Muscle layer of colon (tissue), 2 donors: ENCODE data around the gene TNN.

Source experiments
- H3K27ac ChIP-seq: one replicate; pipeline ENCODE4 v1.7.0; 2013; ENCODE audit warnings: low read depth, mild to moderate bottlenecking, low read length, moderate library complexity
- H3K27me3 ChIP-seq, 2 donors: one replicate each; pipeline ENCODE4 v1.7.0; 2013; ENCODE audit warnings: low read length in 2 of 2, mild to moderate bottlenecking in 2 of 2; ENCODE audit not compliant: insufficient read depth in 2 of 2, control insufficient read depth in 1 of 2
- H3K36me3 ChIP-seq: one replicate; pipeline ENCODE4 v1.7.0; 2013; ENCODE audit warnings: mild to moderate bottlenecking, low read length; ENCODE audit not compliant: insufficient read depth
- H3K4me1 ChIP-seq: one replicate; pipeline ENCODE4 v1.7.0; 2013; ENCODE audit warnings: mild to moderate bottlenecking, low read length; ENCODE audit not compliant: insufficient read depth
- H3K4me3 ChIP-seq, 2 donors: one replicate each; pipeline ENCODE4 v1.7.0; 2013; ENCODE audit warnings: low read length in 2 of 2, low read depth in 1 of 2, mild to moderate bottlenecking in 1 of 2, moderate library complexity in 1 of 2
- H3K9ac ChIP-seq: one replicate; pipeline ENCODE4 v1.7.0; 2013; ENCODE audit warnings: low read length
- H3K9me3 ChIP-seq: one replicate; pipeline ENCODE4 v1.7.0; 2013; ENCODE audit warnings: mild to moderate bottlenecking, low read length
- donor health status: abdominal sarcoma.
- donor health status: Adenocarcinoma of cecum.

TNN gene

GRCh38 chr1:175182201-175182746 is 114.6 kb downstream of the TNN start:
- no peak overlapping the region for H3K9ac ChIP-seq
- no peaks in the 10 kb centered on the region for H3K9me3 ChIP-seq
- no peaks in the 10 kb centered on the region for H3K27me3 ChIP-seq
- no peak overlapping the region for H3K4me3 ChIP-seq
- H3K36me3 ChIP-seq: no peaks in the 10 kb centered on the region
- H3K4me1 ChIP-seq: no peaks in the 10 kb centered on the region
- no peak overlapping the region for H3K27ac ChIP-seq

- no peaks in the 10 kb centered on the region for H3K36me3 ChIP-seq
- no peaks in the 10 kb centered on the region for H3K4me1 ChIP-seq
- H3K4me3 ChIP-seq: no peak overlapping the region
- H3K27ac ChIP-seq: no peak overlapping the region
- no peak overlapping the region for H3K9ac ChIP-seq
- no peaks in the 10 kb centered on the region for H3K9me3 ChIP-seq
- H3K27me3 ChIP-seq: no peaks in the 10 kb centered on the region
These were observed 116.0 kb downstream of the TNN start for GRCh38 chr1:175183586-175183985.

- Histone ChIP-seq H3K27ac (no peak overlapping the region), H3K4me3 (no peak overlapping the region), H3K4me1 (no peaks in the 10 kb centered on the region), H3K9ac (no peak overlapping the region), H3K27me3 (no peaks in the 10 kb centered on the region), H3K9me3 (no peaks in the 10 kb centered on the region), H3K36me3 (no peaks in the 10 kb centered on the region)
These were observed 118.3 kb downstream of the TNN start for GRCh38 chr1:175185903-175186302.

GRCh38 chr1:175186433-175187160 is 119.0 kb downstream of the TNN start:
- Histone ChIP-seq H3K4me1 (peaks cover 4% of the 10 kb centered on the region), H3K9ac (no peak overlapping the region), H3K27ac (no peak overlapping the region), H3K9me3 (no peaks in the 10 kb centered on the region), H3K27me3 (no peaks in the 10 kb centered on the region), H3K4me3 (no peak overlapping the region), H3K36me3 (no peaks in the 10 kb centered on the region)

GRCh38 chr1:175188936-175189335 is 121.3 kb downstream of the TNN start:
- Histone ChIP-seq H3K27me3 (no peaks in the 10 kb centered on the region), H3K9ac (no peak overlapping the region), H3K27ac (no peak overlapping the region), H3K4me3 (no peak overlapping the region), H3K36me3 (no peaks in the 10 kb centered on the region), H3K4me1 (peaks cover 6% of the 10 kb centered on the region), H3K9me3 (no peaks in the 10 kb centered on the region)

- H3K27me3 ChIP-seq: no peaks in the 10 kb centered on the region
- no peaks in the 10 kb centered on the region for H3K36me3 ChIP-seq
- H3K4me3 ChIP-seq: peak overlapping the region; percentile 70 to 96
- no peak overlapping the region for H3K27ac ChIP-seq
- peaks cover 6% of the 10 kb centered on the region for H3K4me1 ChIP-seq
- no peaks in the 10 kb centered on the region for H3K9me3 ChIP-seq
- peak overlapping the region; percentile 88 for H3K9ac ChIP-seq
These were observed 124.0 kb downstream of the TNN start for GRCh38 chr1:175191659-175192058.

- Histone ChIP-seq H3K9me3 (no peaks in the 10 kb centered on the region), H3K4me1 (peaks cover 6% of the 10 kb centered on the region)
These were observed 124.5 kb downstream of the TNN start for GRCh38 chr1:175192111-175192629.

GRCh38 chr1:175192630-175193526 is 125.2 kb downstream of the TNN start, which contains the start of gene KIAA0040:
KIAA0040 (minus strand) TSS chr1:175192776; CDS start chr1:175161013, 31,763 bp downstream.
- Histone ChIP-seq H3K9ac (peak within 1 kb of the TSS; percentile 88), H3K4me3 (peak within 1 kb of the TSS; percentile 70 to 96), H3K27ac (peak within 1 kb of the TSS; percentile 66), H3K27me3 (no peaks in the 10 kb centered on the region), H3K36me3 (no peaks in the 10 kb centered on the region), H3K4me1 (peaks cover 6% of the 10 kb centered on the region), H3K9me3 (no peaks in the 10 kb centered on the region)

More at GRCh38 chr1:175192111-175192629, 124.5 kb downstream of the TNN start:
- H3K27me3 ChIP-seq: no peaks in the 10 kb centered on the region
- H3K4me3 ChIP-seq: peak overlapping the region; percentile 70 to 96
- no peaks in the 10 kb centered on the region for H3K36me3 ChIP-seq
- peak overlapping the region; percentile 66 for H3K27ac ChIP-seq
- H3K9ac ChIP-seq: peak overlapping the region; percentile 88

GRCh38 chr1:175193527-175193910 is 125.9 kb downstream of the TNN start:
- H3K4me1 ChIP-seq: peaks cover 6% of the 10 kb centered on the region
- H3K9ac ChIP-seq: no peak overlapping the region
- peak overlapping the region in 1 of 2 donors; percentile 46 for H3K4me3 ChIP-seq
- no peaks in the 10 kb centered on the region for H3K36me3 ChIP-seq
- no peaks in the 10 kb centered on the region for H3K27me3 ChIP-seq
- peak overlapping the region; percentile 1 for H3K27ac ChIP-seq
- H3K9me3 ChIP-seq: no peaks in the 10 kb centered on the region

GRCh38 chr1:175195281-175195680 is 127.6 kb downstream of the TNN start:
- H3K9ac ChIP-seq: no peak overlapping the region
- no peak overlapping the region for H3K4me3 ChIP-seq
- H3K27me3 ChIP-seq: no peaks in the 10 kb centered on the region
- no peaks in the 10 kb centered on the region for H3K9me3 ChIP-seq
- H3K4me1 ChIP-seq: peaks cover 6% of the 10 kb centered on the region
- no peaks in the 10 kb centered on the region for H3K36me3 ChIP-seq
- no peak overlapping the region for H3K27ac ChIP-seq

GRCh38 chr1:175195798-175196197 is 128.2 kb downstream of the TNN start:
- no peaks in the 10 kb centered on the region for H3K27me3 ChIP-seq
- peaks cover 10% of the 10 kb centered on the region for H3K4me1 ChIP-seq
- H3K27ac ChIP-seq: no peak overlapping the region

More at GRCh38 chr1:175195798-175196197, 128.2 kb downstream of the TNN start:
- Histone ChIP-seq H3K9ac (no peak overlapping the region), H3K4me3 (no peak overlapping the region), H3K36me3 (no peaks in the 10 kb centered on the region), H3K9me3 (no peaks in the 10 kb centered on the region)
